Neural progenitor cell (in vitro differentiated cells): Measurements from ENCODE around the gene LDLRAD4.

Experiments
- CTCF ChIP-seq: fragments of 200-600 bp; sonication (generic); IDR thresholded peaks from 2 replicates; pipeline ENCODE4 v1.5.1; 2017; ENCODE audit warnings: antibody characterized with exemption, mild to moderate bottlenecking
- EZH2 ChIP-seq: fragments of 200-600 bp; sonication (generic); IDR thresholded peaks from 2 replicates; pipeline ENCODE4 v1.6.1; 2017; ENCODE audit warnings: antibody characterized with exemption, mild to moderate bottlenecking, moderate library complexity

GRCh38 chr18:13573750-13574149 is 355.2 kb downstream of the LDLRAD4 start:
- no peak for TF ChIP-seq CTCF
- no peak for TF ChIP-seq EZH2
